PFSK-1 (cell line): Measurements from ENCODE around the gene LSM12.

Source experiments
- POLR2AphosphoS5 ChIP-seq: IDR thresholded peaks from 2 replicates; pipeline ENCODE4 v1.6.1; 2012; ENCODE audit warnings: low read depth, mild to moderate bottlenecking, control low read depth, low read length, moderate library complexity
- REST ChIP-seq, 2 experiments: IDR thresholded peaks; 2 replicates each; pipeline versions ENCODE4 v1.6.1 to v1.8.0; 2011 to 2012; ENCODE audit warnings: low read depth in 2 of 2, low read length in 2 of 2, control low read depth in 1 of 2, inconsistent platforms in 1 of 2, mild to moderate bottlenecking in 1 of 2, moderate library complexity in 1 of 2; ENCODE audit not compliant: insufficient read depth in 1 of 2
- TAF1 ChIP-seq: IDR thresholded peaks from 2 replicates; pipeline ENCODE4 v1.6.1; 2012; ENCODE audit warnings: low read length, control low read depth, borderline replicate concordance; ENCODE audit not compliant: insufficient read depth

GRCh38 chr17:44023545-44024270, 42.8 kb downstream of the LSM12 start:
- no peak for TF ChIP-seq TAF1
- no peak for TF ChIP-seq POLR2AphosphoS5
- no peak for TF ChIP-seq REST (IDR thresholded peaks at IDR 0.05; ENCODE audit: insufficient read depth in 1 of 2, low read depth in 2 of 2, low read length in 2 of 2)
